Lung (tissue), 12 donors: Measurements from ENCODE around the gene RAB38. TPM values are rescaled to one million over a fixed set of nuclear protein-coding genes. Genes with fewer than 3 reads are reported as not detected.

ENCODE experiments used
- ATAC-seq: fragments of 200-7000 bp; cut with Tn5 transposase; one replicate; pipeline ENCODE4 v1.9.1; 2020; ENCODE audit warnings: moderate number of reproducible peaks; ENCODE audit not compliant: insufficient read depth, low FRiP score
- DNase-seq, 3 donors: peaks; one replicate each; pipeline ENCODE4 v3.0.0-alpha.2; 2013 to 2017
- H3K27ac ChIP-seq, 2 donors: one replicate each; pipeline ENCODE4 v1.5.1; 2013; ENCODE audit warnings: mild to moderate bottlenecking in 2 of 2, moderate library complexity in 2 of 2, control low read depth in 1 of 2, inconsistent platforms in 1 of 2, low read depth in 1 of 2, low read length in 1 of 2
- H3K27me3 ChIP-seq, 3 donors: one replicate each; pipeline ENCODE4 v1.5.1; 2013; ENCODE audit warnings: low read length in 2 of 3; ENCODE audit not compliant: control insufficient read depth in 3 of 3, insufficient read depth in 3 of 3
- H3K36me3 ChIP-seq, 4 donors: one replicate each; pipeline ENCODE4 v1.5.1; 2013; ENCODE audit warnings: low read length in 4 of 4, mild to moderate bottlenecking in 1 of 4, moderate library complexity in 1 of 4; ENCODE audit not compliant: control insufficient read depth in 4 of 4, insufficient read depth in 4 of 4
- H3K4me1 ChIP-seq, 5 donors: one replicate each; pipeline ENCODE4 v1.5.1; 2013; ENCODE audit warnings: low read length in 5 of 5, mild to moderate bottlenecking in 2 of 5, moderate library complexity in 1 of 5; ENCODE audit not compliant: control insufficient read depth in 5 of 5, insufficient read depth in 5 of 5
- H3K4me3 ChIP-seq: one replicate; pipeline ENCODE4 v1.5.1; 2013; ENCODE audit warnings: mild to moderate bottlenecking, control low read depth, moderate library complexity
- H3K9ac ChIP-seq, 2 donors: one replicate each; pipeline ENCODE4 v1.5.1; 2013; ENCODE audit warnings: low read length in 2 of 2, control low read depth in 1 of 2; ENCODE audit not compliant: insufficient read depth in 1 of 2
- H3K9me3 ChIP-seq, 4 donors: one replicate each; pipeline ENCODE4 v1.5.1; 2013; ENCODE audit warnings: low read length in 3 of 4, mild to moderate bottlenecking in 1 of 4, moderate library complexity in 1 of 4; ENCODE audit not compliant: control insufficient read depth in 4 of 4, insufficient read depth in 3 of 4
- WGBS, 2 donors: extraction: QIAGEN DNeasy Blood & Tissue Kit; methylation state at CpG; one replicate each; pipeline ENCODE4 v1.1.7; 2013; 5-methylcytosine and 5-hydroxymethylcytosine counted together
- polyA plus RNA-seq, 2 donors: library from polyadenylated mRNA; stranded (reverse); fragments of 200-250 nt; gene quantifications; one replicate each; pipeline ENCODE4 v1.2.1, GENCODE V29; 2013
- total RNA-seq, 2 donors: library from RNA; depleted of rRNA in 1 of 2; stranded (reverse); fragments of >200 nt in 1 of 2; gene quantifications; one replicate each; pipeline ENCODE4 v1.2.1, GENCODE V29; 2014 to 2021
- TF ChIP-seq, protein P1 (sequence below): IDR thresholded peaks from 2 replicates; pipeline ENCODE4 v1.5.1; 2012; ENCODE audit warnings: mild to moderate bottlenecking; ENCODE audit errors: control extremely low read depth, extremely low read depth
- donor health status: control.
- donor health status: control.
- donor health status: Bipolar disorder and iron deficiency.
- donor health status: healthy.
- donor health status: DM: yes; HTN: yes; CAD: no.

Gene RAB38
- total and polyA plus RNA-seq, 4 donors, result 4.7 to 11.7 (median 7.5) TPM

DNA sequence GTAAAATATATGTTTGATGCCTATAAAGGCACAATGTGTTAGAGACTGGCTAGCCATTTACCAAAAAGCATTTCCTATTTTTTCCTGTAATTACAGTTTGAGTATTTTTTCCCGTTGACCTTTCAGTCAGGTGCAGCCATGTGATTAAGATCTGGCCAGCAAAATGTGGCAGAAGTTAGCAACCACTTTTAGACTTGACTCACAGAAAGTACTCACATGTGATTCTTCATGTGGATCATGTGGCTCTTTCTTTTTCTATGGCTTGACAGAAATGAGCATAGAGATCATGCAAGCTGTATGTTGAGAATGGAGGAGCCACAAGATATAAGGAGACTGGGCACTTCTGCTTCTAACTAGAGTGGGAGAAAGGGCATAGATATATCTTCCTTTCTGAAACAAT is 27.3 kb upstream of the RAB38 start:
- ATAC-seq, result no peak
- H3K9ac ChIP-seq, result no peak overlapping the region

DNA sequence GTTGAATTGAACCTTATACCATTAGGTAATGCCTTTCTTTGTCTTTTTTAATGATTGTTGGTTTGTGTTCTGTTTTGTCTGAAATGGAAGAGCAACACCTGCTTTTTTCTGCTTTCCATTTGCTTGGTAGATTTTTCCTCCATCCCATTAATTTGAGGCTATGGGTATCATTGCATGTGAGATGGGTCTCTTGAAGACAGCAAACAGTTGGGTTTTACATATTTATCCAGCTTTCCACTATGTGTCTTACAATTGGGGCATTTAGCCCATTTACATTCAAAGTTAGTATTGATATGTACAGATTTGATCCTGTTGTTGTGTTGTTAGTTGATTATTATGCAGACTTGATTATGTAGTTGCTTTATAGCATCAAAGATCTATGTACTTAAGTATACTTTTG is 21.1 kb upstream of the RAB38 start:
- Histone ChIP-seq H3K4me3 (no peak overlapping the region), H3K27ac (no peak overlapping the region), H3K9ac (no peak overlapping the region), H3K36me3 (no peaks in the 10 kb centered on the region), H3K27me3 (no peaks in the 10 kb centered on the region), H3K9me3 (peaks cover 0 to 9% (median 5%) of the 10 kb centered on the region in 4 donors), H3K4me1 (no peaks in the 10 kb centered on the region)
- DNase-seq (no peak), ATAC-seq (no peak)
- TF ChIP-seq, protein P1, sequence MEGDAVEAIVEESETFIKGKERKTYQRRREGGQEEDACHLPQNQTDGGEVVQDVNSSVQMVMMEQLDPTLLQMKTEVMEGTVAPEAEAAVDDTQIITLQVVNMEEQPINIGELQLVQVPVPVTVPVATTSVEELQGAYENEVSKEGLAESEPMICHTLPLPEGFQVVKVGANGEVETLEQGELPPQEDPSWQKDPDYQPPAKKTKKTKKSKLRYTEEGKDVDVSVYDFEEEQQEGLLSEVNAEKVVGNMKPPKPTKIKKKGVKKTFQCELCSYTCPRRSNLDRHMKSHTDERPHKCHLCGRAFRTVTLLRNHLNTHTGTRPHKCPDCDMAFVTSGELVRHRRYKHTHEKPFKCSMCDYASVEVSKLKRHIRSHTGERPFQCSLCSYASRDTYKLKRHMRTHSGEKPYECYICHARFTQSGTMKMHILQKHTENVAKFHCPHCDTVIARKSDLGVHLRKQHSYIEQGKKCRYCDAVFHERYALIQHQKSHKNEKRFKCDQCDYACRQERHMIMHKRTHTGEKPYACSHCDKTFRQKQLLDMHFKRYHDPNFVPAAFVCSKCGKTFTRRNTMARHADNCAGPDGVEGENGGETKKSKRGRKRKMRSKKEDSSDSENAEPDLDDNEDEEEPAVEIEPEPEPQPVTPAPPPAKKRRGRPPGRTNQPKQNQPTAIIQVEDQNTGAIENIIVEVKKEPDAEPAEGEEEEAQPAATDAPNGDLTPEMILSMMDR, result no peak

More for the DNA sequence above, 27.3 kb upstream of the RAB38 start:
- TF ChIP-seq, protein P1, result no peak
- H3K9me3 ChIP-seq, result peaks cover 0 to 2% (median 0%) of the 10 kb centered on the region in 4 donors
- no peak overlapping the region for H3K4me3 ChIP-seq
- 74 to 86% methylated on average over 1 of the region's 1 CpG for WGBS, 2 donors
- DNase-seq, result no peak
- no peaks in the 10 kb centered on the region for H3K4me1 ChIP-seq
- H3K36me3 ChIP-seq, result no peaks in the 10 kb centered on the region
- no peak overlapping the region for H3K27ac ChIP-seq
- no peaks in the 10 kb centered on the region for H3K27me3 ChIP-seq

DNA sequence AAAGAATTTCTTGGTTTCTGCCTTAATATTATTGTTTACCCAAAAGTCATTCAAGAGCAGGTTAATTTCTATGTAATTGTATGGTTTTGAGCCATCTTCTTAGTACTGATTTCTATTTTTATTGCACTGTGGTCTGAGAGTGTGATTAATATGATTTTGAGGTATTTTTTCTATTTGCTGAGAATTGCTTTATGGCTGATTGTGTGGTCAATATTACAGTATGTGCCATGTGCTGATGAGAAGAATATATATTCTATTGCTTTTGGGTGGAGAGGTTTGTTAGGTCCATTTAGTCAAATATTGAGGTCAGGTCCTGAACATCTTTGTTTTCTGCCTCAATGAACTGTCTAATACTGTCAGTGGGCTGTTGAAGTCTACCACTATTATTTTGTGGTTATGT is 20.7 kb upstream of the RAB38 start:
- no peak for DNase-seq
- Histone ChIP-seq H3K4me3 (no peak overlapping the region), H3K9ac (no peak overlapping the region), H3K36me3 (no peaks in the 10 kb centered on the region), H3K4me1 (peaks cover 0 to under 1% (median 0%) of the 10 kb centered on the region in 5 donors), H3K27me3 (no peaks in the 10 kb centered on the region), H3K9me3 (peaks cover 0 to 9% (median 5%) of the 10 kb centered on the region in 4 donors), H3K27ac (no peak overlapping the region)
- no peak for ATAC-seq
- TF ChIP-seq, protein P1, result no peak

GRCh38 chr11:88194990-88195389 is 19.7 kb upstream of the RAB38 start:
- H3K9ac ChIP-seq, result no peak overlapping the region
- DNase-seq (no peak), ATAC-seq (no peak)
- TF ChIP-seq, protein P1, result no peak
- H3K9me3 ChIP-seq, result peaks cover 0 to 9% (median 5%) of the 10 kb centered on the region in 4 donors
- H3K4me3 ChIP-seq, result no peak overlapping the region
- WGBS, 2 donors, result 32 to 58% methylated on average over 1 of the region's 1 CpG
- peaks cover 0 to 6% (median 0%) of the 10 kb centered on the region in 5 donors for H3K4me1 ChIP-seq
- no peak overlapping the region for H3K27ac ChIP-seq
- no peaks in the 10 kb centered on the region for H3K36me3 ChIP-seq
- no peaks in the 10 kb centered on the region for H3K27me3 ChIP-seq
